Suprapubic skin (tissue), 4 donors: ENCODE results near the gene PSTK. TPM values are rescaled to one million over a fixed set of nuclear protein-coding genes. Genes with fewer than 3 reads are reported as not detected.

ENCODE experiments used
- DNase-seq, 2 donors: peaks; one replicate each; pipeline ENCODE4 v3.0.0-alpha.2; 2019; ENCODE audit warnings: low spot score in 2 of 2
- H3K27ac ChIP-seq: fragments of 200-600 bp; sonication (generic); one replicate; pipeline ENCODE4 v1.5.1; 2019
- H3K27me3 ChIP-seq: fragments of 200-600 bp; sonication (generic); one replicate; pipeline ENCODE4 v1.5.1; 2019
- H3K36me3 ChIP-seq: fragments of 200-600 bp; sonication (generic); one replicate; pipeline ENCODE4 v1.5.1; 2019
- H3K4me1 ChIP-seq: fragments of 200-600 bp; sonication (generic); one replicate; pipeline ENCODE4 v1.5.1; 2019
- H3K4me3 ChIP-seq: fragments of 200-600 bp; sonication (generic); one replicate; pipeline ENCODE4 v1.5.1; 2019; ENCODE audit warnings: mild to moderate bottlenecking
- H3K9me3 ChIP-seq: fragments of 200-600 bp; sonication (generic); one replicate; pipeline ENCODE4 v1.5.1; 2019
- EP300 ChIP-seq: sonication (generic); formaldehyde crosslinking; IDR thresholded peaks from one replicate; pipeline ENCODE4 v1.6.1; 2017; ENCODE audit warnings: antibody characterized with exemption
- POLR2A ChIP-seq, 2 donors: fragments of 450-650 bp; IDR thresholded peaks; one replicate each; pipeline ENCODE4 v1.6.1; 2017; ENCODE audit warnings: antibody characterized with exemption in 2 of 2, mild to moderate bottlenecking in 2 of 2, moderate library complexity in 2 of 2
- POLR2AphosphoS5 ChIP-seq, 3 donors: sonication (generic); formaldehyde crosslinking; IDR thresholded peaks; one replicate each; pipeline ENCODE4 v1.6.1; 2017; ENCODE audit warnings: antibody characterized with exemption in 3 of 3
- WGBS: methylation state at CpG from one replicate; pipeline ENCODE4 v1.1.5; 2018; 5-methylcytosine and 5-hydroxymethylcytosine counted together
- total RNA-seq, 4 donors: library from RNA; depleted of rRNA; stranded (reverse); fragments of >200 nt; gene quantifications; one replicate each; pipeline ENCODE4 v1.1.0, GENCODE V29; 2016
- TF ChIP-seq, protein P1 (sequence below), 2 donors: fragments of 200-600 bp in 1 of 2; fragments of 450-650 bp in 1 of 2; sonication (generic) in 1 of 2; IDR thresholded peaks; one replicate each; pipeline ENCODE4 v1.5.1; 2016 to 2019; ENCODE audit warnings: antibody characterized with exemption in 2 of 2, mild to moderate bottlenecking in 1 of 2, moderate library complexity in 1 of 2

Gene PSTK
- total RNA-seq, 4 donors from 2014 or later: 3.4 to 7.9 (median 5.7) TPM

DNA sequence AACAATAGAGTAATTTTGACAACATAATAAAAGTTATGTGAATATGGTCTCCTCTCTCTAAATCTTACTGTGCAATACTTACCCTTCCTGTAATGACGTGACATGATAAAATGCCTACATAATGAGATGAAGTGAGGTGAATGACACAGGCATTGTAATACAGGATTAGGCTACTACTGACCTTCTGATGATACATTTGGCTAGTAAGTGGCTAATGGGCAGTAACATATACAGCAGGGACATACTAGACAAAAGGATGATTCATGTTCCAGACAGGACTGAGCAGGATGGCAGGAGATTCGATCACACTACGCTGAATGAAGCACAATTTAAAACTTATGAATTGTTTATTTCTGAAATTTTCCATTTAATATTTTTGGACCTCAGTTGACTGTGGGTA, 30.9 kb upstream of the PSTK start:
- Histone ChIP-seq H3K9me3 (no peaks in the 10 kb centered on the region), H3K27ac (no peak overlapping the region), H3K4me3 (no peak overlapping the region), H3K27me3 (no peaks in the 10 kb centered on the region), H3K4me1 (peaks cover 18% of the 10 kb centered on the region), H3K36me3 (peaks cover 17% of the 10 kb centered on the region)
- 94% methylated on average over 3 of the region's 3 CpGs for WGBS
- DNase-seq: no peak
- TF ChIP-seq EP300 (no peak), POLR2A (IDR thresholded peaks at IDR 0.05) (no peak), POLR2AphosphoS5 (IDR thresholded peaks at IDR 0.05) (no peak)
- TF ChIP-seq, protein P1, sequence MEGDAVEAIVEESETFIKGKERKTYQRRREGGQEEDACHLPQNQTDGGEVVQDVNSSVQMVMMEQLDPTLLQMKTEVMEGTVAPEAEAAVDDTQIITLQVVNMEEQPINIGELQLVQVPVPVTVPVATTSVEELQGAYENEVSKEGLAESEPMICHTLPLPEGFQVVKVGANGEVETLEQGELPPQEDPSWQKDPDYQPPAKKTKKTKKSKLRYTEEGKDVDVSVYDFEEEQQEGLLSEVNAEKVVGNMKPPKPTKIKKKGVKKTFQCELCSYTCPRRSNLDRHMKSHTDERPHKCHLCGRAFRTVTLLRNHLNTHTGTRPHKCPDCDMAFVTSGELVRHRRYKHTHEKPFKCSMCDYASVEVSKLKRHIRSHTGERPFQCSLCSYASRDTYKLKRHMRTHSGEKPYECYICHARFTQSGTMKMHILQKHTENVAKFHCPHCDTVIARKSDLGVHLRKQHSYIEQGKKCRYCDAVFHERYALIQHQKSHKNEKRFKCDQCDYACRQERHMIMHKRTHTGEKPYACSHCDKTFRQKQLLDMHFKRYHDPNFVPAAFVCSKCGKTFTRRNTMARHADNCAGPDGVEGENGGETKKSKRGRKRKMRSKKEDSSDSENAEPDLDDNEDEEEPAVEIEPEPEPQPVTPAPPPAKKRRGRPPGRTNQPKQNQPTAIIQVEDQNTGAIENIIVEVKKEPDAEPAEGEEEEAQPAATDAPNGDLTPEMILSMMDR (IDR thresholded peaks at IDR 0.05): no peak

- H3K36me3 ChIP-seq: peaks cover 2% of the 10 kb centered on the region
- H3K4me3 ChIP-seq: peak within 1 kb of the TSS; percentile 62
- no peaks in the 10 kb centered on the region for H3K27me3 ChIP-seq
- TF ChIP-seq POLR2A (IDR thresholded peaks at IDR 0.05) (no peak), EP300 (no peak), POLR2AphosphoS5 (IDR thresholded peaks at IDR 0.05) (peak in 1 of 3 donors; percentile 71)
- TF ChIP-seq, protein P1 (IDR thresholded peaks at IDR 0.05): no peak
- DNase-seq: peak; percentile 97
- peaks cover 24% of the 10 kb centered on the region for H3K4me1 ChIP-seq
- WGBS: 8% methylated on average over 33 of the region's 77 CpGs
- no peaks in the 10 kb centered on the region for H3K9me3 ChIP-seq
- peak within 1 kb of the TSS; percentile 39 for H3K27ac ChIP-seq
Measured at GRCh38 chr10:122953902-122954730, 26.1 kb upstream of the PSTK start, which contains the start of gene C10orf88. C10orf88 (minus strand) TSS chr10:122954227; CDS start chr10:122954178, 49 bp downstream.

DNA sequence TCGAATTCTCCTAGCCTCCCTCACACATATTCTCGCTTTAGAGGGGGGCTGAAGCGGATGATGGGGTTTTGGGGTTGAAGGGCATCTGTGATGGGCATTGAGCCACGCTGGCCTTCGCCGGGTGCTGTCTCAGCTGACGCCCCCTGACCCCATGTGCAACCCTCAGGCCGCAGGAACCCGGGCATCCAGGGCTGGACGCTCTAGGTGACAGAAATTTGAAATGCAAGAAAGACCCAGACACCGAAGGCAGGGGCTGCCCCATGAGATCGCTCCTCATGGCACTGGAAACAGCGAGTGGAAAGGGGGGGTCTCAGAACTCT, 25.5 kb upstream of the PSTK start:
- WGBS: 80% methylated on average over 12 of the region's 13 CpGs
- peak overlapping the region; percentile 62 for H3K4me3 ChIP-seq

GRCh38 chr10:122955892-122956291, 24.3 kb upstream of the PSTK start:
- 92% methylated on average over 1 of the region's 1 CpG for WGBS
- Histone ChIP-seq H3K27ac (no peak overlapping the region), H3K4me3 (no peak overlapping the region), H3K27me3 (no peaks in the 10 kb centered on the region), H3K4me1 (peaks cover 24% of the 10 kb centered on the region), H3K36me3 (no peaks in the 10 kb centered on the region), H3K9me3 (no peaks in the 10 kb centered on the region)
- no peak for TF ChIP-seq POLR2AphosphoS5 (IDR thresholded peaks at IDR 0.05)
- no peak for TF ChIP-seq EP300
- no peak for TF ChIP-seq POLR2A (IDR thresholded peaks at IDR 0.05)
- TF ChIP-seq, protein P1 (IDR thresholded peaks at IDR 0.05): no peak
- DNase-seq: no peak

More for the DNA sequence above, 25.5 kb upstream of the PSTK start:
- H3K27me3 ChIP-seq: no peaks in the 10 kb centered on the region
- no peaks in the 10 kb centered on the region for H3K36me3 ChIP-seq
- H3K4me1 ChIP-seq: peaks cover 24% of the 10 kb centered on the region
- DNase-seq: peak in 1 of 2 donors; percentile 62
- TF ChIP-seq, protein P1 (IDR thresholded peaks at IDR 0.05): no peak
- no peak for TF ChIP-seq EP300
- TF ChIP-seq POLR2A (IDR thresholded peaks at IDR 0.05): no peak
- TF ChIP-seq POLR2AphosphoS5 (IDR thresholded peaks at IDR 0.05): no peak
- H3K9me3 ChIP-seq: no peaks in the 10 kb centered on the region
- H3K27ac ChIP-seq: no peak overlapping the region

DNA sequence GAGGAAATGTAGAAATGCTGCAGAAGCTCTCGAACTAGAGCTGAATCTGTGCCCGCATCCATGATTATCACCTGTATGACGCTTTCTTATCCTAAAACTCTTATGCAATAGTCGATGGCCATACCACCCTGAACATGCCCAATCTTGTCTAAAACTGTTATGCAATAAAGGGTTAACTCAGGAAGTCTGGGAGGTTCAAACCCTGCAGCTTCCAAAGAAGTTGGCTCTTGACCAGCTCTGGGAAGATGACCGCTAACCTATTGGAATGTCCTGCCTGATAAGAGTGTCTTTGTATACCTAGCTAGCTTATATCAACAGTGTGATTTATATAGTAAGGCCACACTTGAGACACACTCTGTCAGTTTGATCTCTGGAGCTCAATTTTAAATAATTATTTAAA, 22.7 kb upstream of the PSTK start:
- Histone ChIP-seq H3K9me3 (no peaks in the 10 kb centered on the region), H3K27ac (no peak overlapping the region), H3K4me3 (no peak overlapping the region), H3K4me1 (peaks cover 18% of the 10 kb centered on the region), H3K27me3 (no peaks in the 10 kb centered on the region), H3K36me3 (no peaks in the 10 kb centered on the region)
- DNase-seq: no peak
- TF ChIP-seq EP300 (no peak), POLR2A (IDR thresholded peaks at IDR 0.05) (no peak), POLR2AphosphoS5 (IDR thresholded peaks at IDR 0.05) (no peak)
- TF ChIP-seq, protein P1 (IDR thresholded peaks at IDR 0.05): no peak
- WGBS: 79% methylated on average over 5 of the region's 5 CpGs
